WERI-Rb-1 (cell line): ENCODE measurements around the gene CKB.
A peak's percentile ranks its signal among the peaks of the same experiment; 100 is the strongest.

Source experiments
- DNase-seq: peaks from one replicate; pipeline ENCODE4 v3.0.0-alpha.2; 2020
- H3K27ac ChIP-seq: fragments of 250-450 bp; sonication (Bioruptor Pico); 2 replicates; pipeline ENCODE4 v1.5.1; 2020; ENCODE audit warnings: mild to moderate bottlenecking, moderate library complexity
- H3K27me3 ChIP-seq: fragments of 250-450 bp; sonication (Bioruptor Pico); 2 replicates; pipeline ENCODE4 v1.5.1; 2021; ENCODE audit warnings: mild to moderate bottlenecking, low read depth, moderate library complexity; ENCODE audit not compliant: insufficient read depth, severe bottlenecking
- H3K36me3 ChIP-seq: fragments of 250-450 bp; sonication (Bioruptor Pico); 2 replicates; pipeline ENCODE4 v1.5.1; 2020; ENCODE audit warnings: mild to moderate bottlenecking, moderate library complexity
- H3K4me3 ChIP-seq: 2 replicates; pipeline ENCODE4 v1.5.1; 2011; ENCODE audit warnings: low read depth, mild to moderate bottlenecking, control low read depth, low read length
- H3K9me3 ChIP-seq: fragments of 250-450 bp; sonication (Bioruptor Pico); 2 replicates; pipeline ENCODE4 v1.5.1; 2021; ENCODE audit warnings: mild to moderate bottlenecking, moderate library complexity; ENCODE audit not compliant: severe bottlenecking
- TF ChIP-seq, protein P1 (sequence below): IDR thresholded peaks from 2 replicates; pipeline ENCODE4 v1.5.1; 2011; ENCODE audit warnings: low read depth, mild to moderate bottlenecking, control low read depth, inconsistent platforms, low read length

The CKB gene

DNA sequence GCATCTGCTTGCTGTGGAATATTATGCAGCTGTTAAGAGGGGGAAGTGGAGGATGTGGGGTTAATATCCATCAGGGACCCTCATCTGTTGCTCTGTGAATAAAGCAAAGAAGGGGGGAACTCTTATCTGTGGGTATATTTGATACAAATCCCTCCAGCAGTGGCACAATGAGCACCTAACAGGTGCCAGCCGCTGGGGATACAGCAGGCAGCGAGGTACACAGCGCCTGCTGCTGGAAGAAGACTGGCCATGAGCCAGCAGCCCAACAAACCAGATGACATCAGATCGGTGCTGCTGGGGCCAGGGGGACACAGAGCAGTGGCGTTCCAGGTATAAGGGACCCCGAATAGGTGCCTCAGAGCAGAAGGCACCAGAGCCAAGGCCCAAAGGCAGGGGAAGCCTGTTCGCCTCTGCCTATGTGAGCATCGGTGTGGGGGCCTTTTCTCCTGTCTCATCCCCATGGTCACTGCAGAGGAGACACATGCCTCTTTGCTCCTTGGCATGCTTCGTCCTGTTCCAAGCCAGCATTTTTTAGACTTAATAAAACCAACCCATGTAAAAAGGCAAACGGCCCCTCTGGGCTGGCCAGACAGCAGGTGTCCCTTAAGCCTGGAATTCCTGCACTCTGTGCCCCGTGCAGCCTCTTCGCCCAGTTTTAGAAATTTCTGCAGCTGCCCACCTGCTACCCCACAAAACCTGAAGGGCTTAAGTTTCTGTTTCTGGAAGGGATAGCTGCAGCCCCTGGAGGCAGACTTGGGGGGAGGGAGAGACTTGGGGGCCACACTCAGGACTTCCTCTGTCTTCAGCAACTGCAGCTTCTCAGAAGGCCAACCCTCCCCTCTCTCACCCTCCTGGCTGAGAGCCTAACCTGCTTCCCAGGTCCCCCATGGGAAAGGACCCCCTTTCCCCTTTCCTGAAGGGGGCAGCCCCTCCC, 1.6 kb upstream of the CKB start:
- TF ChIP-seq, protein P1, sequence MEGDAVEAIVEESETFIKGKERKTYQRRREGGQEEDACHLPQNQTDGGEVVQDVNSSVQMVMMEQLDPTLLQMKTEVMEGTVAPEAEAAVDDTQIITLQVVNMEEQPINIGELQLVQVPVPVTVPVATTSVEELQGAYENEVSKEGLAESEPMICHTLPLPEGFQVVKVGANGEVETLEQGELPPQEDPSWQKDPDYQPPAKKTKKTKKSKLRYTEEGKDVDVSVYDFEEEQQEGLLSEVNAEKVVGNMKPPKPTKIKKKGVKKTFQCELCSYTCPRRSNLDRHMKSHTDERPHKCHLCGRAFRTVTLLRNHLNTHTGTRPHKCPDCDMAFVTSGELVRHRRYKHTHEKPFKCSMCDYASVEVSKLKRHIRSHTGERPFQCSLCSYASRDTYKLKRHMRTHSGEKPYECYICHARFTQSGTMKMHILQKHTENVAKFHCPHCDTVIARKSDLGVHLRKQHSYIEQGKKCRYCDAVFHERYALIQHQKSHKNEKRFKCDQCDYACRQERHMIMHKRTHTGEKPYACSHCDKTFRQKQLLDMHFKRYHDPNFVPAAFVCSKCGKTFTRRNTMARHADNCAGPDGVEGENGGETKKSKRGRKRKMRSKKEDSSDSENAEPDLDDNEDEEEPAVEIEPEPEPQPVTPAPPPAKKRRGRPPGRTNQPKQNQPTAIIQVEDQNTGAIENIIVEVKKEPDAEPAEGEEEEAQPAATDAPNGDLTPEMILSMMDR: peak; percentile 42
- no peaks in the 10 kb centered on the region for H3K9me3 ChIP-seq
- H3K36me3 ChIP-seq: peaks cover 26% of the 10 kb centered on the region
- peak overlapping the region; percentile 71 for H3K27ac ChIP-seq
- H3K4me3 ChIP-seq: no peak overlapping the region
- no peaks in the 10 kb centered on the region for H3K27me3 ChIP-seq
- DNase-seq: no peak

- no peaks in the 10 kb centered on the region for H3K9me3 ChIP-seq
- TF ChIP-seq, protein P1: no peak
- no peak overlapping the region for H3K27ac ChIP-seq
- no peaks in the 10 kb centered on the region for H3K27me3 ChIP-seq
- no peak overlapping the region for H3K4me3 ChIP-seq
- H3K36me3 ChIP-seq: peaks cover 34% of the 10 kb centered on the region
- no peak for DNase-seq
Observed at GRCh38 chr14:103523575-103523954, 935 bp upstream of the CKB start.

- TF ChIP-seq, protein P1: no peak
- H3K9me3 ChIP-seq: no peaks in the 10 kb centered on the region
- peak overlapping the region; percentile 87 for H3K4me3 ChIP-seq
- peaks cover 36% of the 10 kb centered on the region for H3K36me3 ChIP-seq
- H3K27ac ChIP-seq: peak overlapping the region; percentile 74
- H3K27me3 ChIP-seq: no peaks in the 10 kb centered on the region
- no peak for DNase-seq
Observed at GRCh38 chr14:103521951-103522563, 573 bp downstream of the CKB start.

GRCh38 chr14:103521438-103521950, 1.1 kb downstream of the CKB start:
- Histone ChIP-seq H3K36me3 (peaks cover 36% of the 10 kb centered on the region), H3K4me3 (peak overlapping the region; percentile 87), H3K27ac (peak overlapping the region; percentile 74), H3K9me3 (no peaks in the 10 kb centered on the region), H3K27me3 (no peaks in the 10 kb centered on the region)
- TF ChIP-seq, protein P1: no peak
- DNase-seq: no peak

- no peaks in the 10 kb centered on the region for H3K27me3 ChIP-seq
- peak overlapping the region; percentile 74 for H3K27ac ChIP-seq
- peak; percentile 86 for DNase-seq
- TF ChIP-seq, protein P1: peak; percentile 79
- H3K9me3 ChIP-seq: no peaks in the 10 kb centered on the region
- H3K4me3 ChIP-seq: peak overlapping the region; percentile 87
- H3K36me3 ChIP-seq: peaks cover 36% of the 10 kb centered on the region
Observed at GRCh38 chr14:103520657-103521437, 1.8 kb downstream of the CKB start.
